ENCODE data around the gene KAT7.
A peak's percentile ranks its signal among the peaks of the same experiment; 100 is the strongest.

The KAT7 gene

DNA sequence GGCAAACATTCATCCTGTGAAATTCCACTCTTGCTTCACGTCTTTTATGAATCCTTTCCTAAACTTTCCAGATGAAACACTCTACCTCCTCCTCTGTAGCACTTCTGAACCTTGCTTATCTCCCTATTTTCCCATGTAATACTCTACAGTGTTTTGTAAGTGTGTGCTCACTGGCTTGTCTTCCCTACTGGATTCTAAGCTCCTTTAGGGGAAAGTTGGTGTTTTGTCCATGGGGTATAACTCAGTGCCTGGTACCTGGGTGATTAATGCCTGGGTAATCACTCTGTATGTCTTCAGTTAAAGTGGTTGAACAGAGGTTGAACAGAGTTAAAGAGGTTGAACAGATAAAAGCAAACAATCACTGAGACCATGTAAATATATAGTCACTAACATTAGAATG is 3.8 kb upstream of the KAT7 start:
- H3K27ac ChIP-seq (ENCODE audit: low read length) = no peak overlapping the region
- no peaks in the 10 kb centered on the region for H3K36me3 ChIP-seq (ENCODE audit: control insufficient read depth, low read depth, low read length)
- no peaks in the 10 kb centered on the region for H3K27me3 ChIP-seq (ENCODE audit: control insufficient read depth, insufficient read depth, low read length)
- no peak overlapping the region for H3K9ac ChIP-seq (ENCODE audit: low read length)
- peaks cover 12% of the 10 kb centered on the region for H3K4me1 ChIP-seq (ENCODE audit: control insufficient read depth, low read depth, low read length)
- H3K9me3 ChIP-seq (ENCODE audit: control insufficient read depth, low read depth, low read length) = no peaks in the 10 kb centered on the region
- H3K4me3 ChIP-seq (ENCODE audit: low read length) = no peak overlapping the region

DNA sequence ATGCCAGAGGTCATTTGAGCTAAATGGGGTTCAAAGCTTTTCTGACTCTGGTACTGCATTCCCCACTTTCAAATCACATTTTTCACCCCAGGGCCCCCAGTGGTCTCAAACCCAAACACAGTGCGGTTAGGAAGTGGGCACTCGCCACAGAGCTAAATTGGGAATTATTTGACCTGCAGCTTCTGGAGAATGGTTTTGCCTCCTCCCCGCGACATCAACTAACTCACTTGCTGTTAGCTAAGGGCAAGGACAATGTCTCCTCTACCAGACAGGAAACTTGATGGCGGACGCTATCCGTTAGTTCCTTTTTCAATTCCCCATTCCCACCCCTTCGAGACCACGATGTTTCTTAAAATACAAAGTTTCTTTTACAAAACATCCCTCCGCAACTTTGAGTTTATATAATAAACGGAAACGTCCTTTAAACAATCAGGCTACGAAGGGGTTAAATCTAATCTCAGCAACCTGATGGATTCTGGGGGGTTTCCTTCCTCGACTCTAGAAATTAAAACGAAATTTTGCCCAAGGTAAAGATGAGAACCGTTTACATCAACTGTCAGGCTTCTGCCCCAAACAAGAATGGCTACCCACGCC is 500 bp upstream of the KAT7 start:
- Histone ChIP-seq H3K9me3 (ENCODE audit: control insufficient read depth, low read depth, low read length) (no peaks in the 10 kb centered on the region), H3K4me3 (ENCODE audit: low read length) (peak overlapping the region; percentile 100), H3K4me1 (ENCODE audit: control insufficient read depth, low read depth, low read length) (peaks cover 14% of the 10 kb centered on the region)

DNA sequence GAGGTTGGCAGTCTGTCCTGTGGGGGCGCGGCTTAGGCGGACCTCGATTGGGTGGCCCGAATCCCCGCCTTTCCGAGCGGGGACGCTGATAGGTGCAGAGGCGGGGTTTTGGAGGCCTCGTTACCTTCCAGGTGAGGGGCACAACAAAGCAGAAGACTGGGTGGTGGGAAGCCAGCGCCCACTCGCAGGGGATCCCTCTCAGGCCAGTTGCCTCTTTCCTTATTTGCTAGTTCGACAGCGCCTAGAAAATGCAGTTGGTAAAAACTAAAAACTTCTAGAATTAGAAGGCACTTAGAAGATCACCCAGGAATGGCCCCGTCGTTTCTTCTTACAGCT is 730 bp downstream of the KAT7 start:
- peak overlapping the region; percentile 67 for H3K4me3 ChIP-seq (ENCODE audit: low read length)
- H3K9me3 ChIP-seq (ENCODE audit: control insufficient read depth, low read depth, low read length) = no peaks in the 10 kb centered on the region
- peaks cover 22% of the 10 kb centered on the region for H3K36me3 ChIP-seq (ENCODE audit: control insufficient read depth, low read depth, low read length)
- peak overlapping the region; percentile 59 for H3K9ac ChIP-seq (ENCODE audit: low read length)
- no peaks in the 10 kb centered on the region for H3K27me3 ChIP-seq (ENCODE audit: control insufficient read depth, insufficient read depth, low read length)
- H3K27ac ChIP-seq (ENCODE audit: low read length) = no peak overlapping the region
- H3K4me1 ChIP-seq (ENCODE audit: control insufficient read depth, low read depth, low read length) = peaks cover 14% of the 10 kb centered on the region

More for the DNA sequence above, 500 bp upstream of the KAT7 start:
- Histone ChIP-seq H3K9ac (ENCODE audit: low read length) (peak overlapping the region; percentile 100), H3K27ac (ENCODE audit: low read length) (peak overlapping the region; percentile 66), H3K27me3 (ENCODE audit: control insufficient read depth, insufficient read depth, low read length) (no peaks in the 10 kb centered on the region), H3K36me3 (ENCODE audit: control insufficient read depth, low read depth, low read length) (peaks cover 14% of the 10 kb centered on the region)

DNA sequence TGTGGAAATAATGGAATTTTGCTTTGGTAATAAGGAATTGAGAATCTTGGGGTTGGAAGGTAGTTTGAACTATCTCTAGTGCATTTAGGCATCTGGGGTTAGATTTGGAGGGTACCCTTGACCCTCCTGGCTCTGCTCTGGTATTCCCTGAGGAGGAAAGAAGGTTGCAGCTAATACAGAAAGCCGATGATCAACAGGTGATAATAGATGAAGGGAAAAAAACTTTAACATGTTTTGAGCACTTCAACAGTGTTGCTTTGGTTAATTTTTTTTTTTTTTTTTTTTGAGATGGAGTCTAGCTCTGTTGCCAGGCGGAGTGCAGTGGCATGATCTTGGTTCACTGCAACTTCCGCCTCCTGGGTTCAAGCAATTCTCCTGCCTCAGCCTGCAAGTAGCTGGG is 4.8 kb downstream of the KAT7 start:
- no peak overlapping the region for H3K4me3 ChIP-seq (ENCODE audit: low read length)
- peaks cover 6% of the 10 kb centered on the region for H3K4me1 ChIP-seq (ENCODE audit: control insufficient read depth, low read depth, low read length)
- H3K36me3 ChIP-seq (ENCODE audit: control insufficient read depth, low read depth, low read length) = peaks cover 52% of the 10 kb centered on the region
- no peak overlapping the region for H3K9ac ChIP-seq (ENCODE audit: low read length)
- H3K27me3 ChIP-seq (ENCODE audit: control insufficient read depth, insufficient read depth, low read length) = no peaks in the 10 kb centered on the region
- H3K9me3 ChIP-seq (ENCODE audit: control insufficient read depth, low read depth, low read length) = no peaks in the 10 kb centered on the region
- no peak overlapping the region for H3K27ac ChIP-seq (ENCODE audit: low read length)

DNA sequence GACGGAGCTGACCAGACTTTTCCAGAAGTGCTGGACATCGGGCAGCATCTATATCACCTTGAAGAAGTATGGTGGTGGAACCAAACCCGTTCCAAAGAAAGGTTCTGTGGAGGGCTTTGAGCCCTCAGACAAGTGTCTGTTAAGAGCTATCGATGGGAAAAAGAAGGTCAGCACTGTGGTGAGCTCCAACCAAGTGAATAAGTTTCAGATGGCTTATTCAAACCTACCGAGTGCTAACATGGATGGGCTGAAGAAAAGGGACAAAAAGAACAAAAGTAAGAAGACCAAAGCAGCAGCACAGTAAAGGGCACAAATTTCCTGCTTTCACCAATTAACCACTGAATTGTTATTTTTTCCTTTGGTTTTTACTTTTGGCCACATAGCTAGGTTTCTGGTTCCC is 6.9 kb downstream of the KAT7 start:
- no peaks in the 10 kb centered on the region for H3K9me3 ChIP-seq (ENCODE audit: control insufficient read depth, low read depth, low read length)
- H3K9ac ChIP-seq (ENCODE audit: low read length) = no peak overlapping the region
- no peaks in the 10 kb centered on the region for H3K4me1 ChIP-seq (ENCODE audit: control insufficient read depth, low read depth, low read length)
- no peak overlapping the region for H3K4me3 ChIP-seq (ENCODE audit: low read length)
- H3K27me3 ChIP-seq (ENCODE audit: control insufficient read depth, insufficient read depth, low read length) = no peaks in the 10 kb centered on the region
- H3K36me3 ChIP-seq (ENCODE audit: control insufficient read depth, low read depth, low read length) = peaks cover 69% of the 10 kb centered on the region
- no peak overlapping the region for H3K27ac ChIP-seq (ENCODE audit: low read length)

DNA sequence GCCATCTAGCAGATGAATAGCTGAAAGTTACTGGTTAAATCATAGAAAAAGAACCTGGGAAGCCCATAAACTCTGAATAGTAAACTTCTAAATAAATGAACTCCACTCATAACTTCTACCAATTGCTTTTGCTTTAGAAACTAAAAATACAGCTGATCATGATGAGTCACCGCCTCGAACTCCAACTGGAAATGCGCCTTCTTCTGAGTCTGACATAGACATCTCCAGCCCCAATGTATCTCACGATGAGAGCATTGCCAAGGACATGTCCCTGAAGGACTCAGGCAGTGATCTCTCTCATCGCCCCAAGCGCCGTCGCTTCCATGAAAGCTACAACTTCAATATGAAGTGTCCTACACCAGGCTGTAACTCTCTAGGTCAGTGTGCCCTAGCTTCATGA is 9.7 kb downstream of the KAT7 start:
- Histone ChIP-seq H3K9me3 (ENCODE audit: control insufficient read depth, low read depth, low read length) (no peaks in the 10 kb centered on the region), H3K27ac (ENCODE audit: low read length) (no peak overlapping the region), H3K9ac (ENCODE audit: low read length) (no peak overlapping the region), H3K4me3 (ENCODE audit: low read length) (no peak overlapping the region), H3K27me3 (ENCODE audit: control insufficient read depth, insufficient read depth, low read length) (no peaks in the 10 kb centered on the region), H3K4me1 (ENCODE audit: control insufficient read depth, low read depth, low read length) (no peaks in the 10 kb centered on the region), H3K36me3 (ENCODE audit: control insufficient read depth, low read depth, low read length) (peaks cover 60% of the 10 kb centered on the region)

DNA sequence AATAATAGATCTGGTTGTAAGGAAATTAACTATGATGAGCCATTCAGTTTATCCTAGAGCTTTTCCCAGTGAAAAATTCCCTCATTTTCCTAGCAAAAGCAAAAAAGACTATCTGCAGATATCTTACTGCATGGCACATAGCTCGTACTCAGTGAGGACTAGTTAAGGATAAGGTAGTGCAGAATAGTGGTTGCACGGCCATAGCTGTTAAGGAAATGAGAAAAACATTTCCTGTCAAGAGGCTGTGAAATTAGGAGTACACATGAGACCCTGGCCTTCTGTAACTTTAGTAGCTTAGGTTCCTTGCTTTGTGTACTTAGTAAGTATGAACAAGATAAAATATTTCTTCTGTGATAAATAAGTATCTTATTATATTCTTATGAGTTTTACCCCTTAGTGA is 10.3 kb downstream of the KAT7 start:
- H3K36me3 ChIP-seq (ENCODE audit: control insufficient read depth, low read depth, low read length) = peaks cover 58% of the 10 kb centered on the region
- no peak overlapping the region for H3K4me3 ChIP-seq (ENCODE audit: low read length)
- no peaks in the 10 kb centered on the region for H3K9me3 ChIP-seq (ENCODE audit: control insufficient read depth, low read depth, low read length)

DNA sequence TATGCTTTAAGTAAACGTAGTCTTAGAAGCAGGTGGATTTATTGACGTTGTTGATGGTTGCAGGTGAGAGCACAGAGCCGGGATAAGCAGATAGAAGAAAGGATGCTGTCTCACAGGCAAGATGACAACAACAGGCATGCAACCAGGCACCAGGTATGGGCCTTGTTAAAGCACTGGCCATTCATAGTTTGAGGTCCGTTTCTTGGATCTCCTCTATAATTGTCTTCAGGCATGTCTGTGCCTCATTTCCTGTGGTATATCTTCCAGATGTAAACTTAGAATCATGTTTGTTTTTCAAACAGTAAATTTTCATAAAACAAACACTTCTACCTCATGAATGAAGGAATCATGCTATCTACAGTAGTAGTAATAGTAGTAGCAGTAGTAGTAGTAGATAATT is 20.6 kb downstream of the KAT7 start:
- peaks cover 22% of the 10 kb centered on the region for H3K4me1 ChIP-seq (ENCODE audit: control insufficient read depth, low read depth, low read length)
- no peak overlapping the region for H3K27ac ChIP-seq (ENCODE audit: low read length)
- H3K9me3 ChIP-seq (ENCODE audit: control insufficient read depth, low read depth, low read length) = no peaks in the 10 kb centered on the region
- no peak overlapping the region for H3K4me3 ChIP-seq (ENCODE audit: low read length)
- no peak overlapping the region for H3K9ac ChIP-seq (ENCODE audit: low read length)
- peaks cover 58% of the 10 kb centered on the region for H3K36me3 ChIP-seq (ENCODE audit: control insufficient read depth, low read depth, low read length)
- no peaks in the 10 kb centered on the region for H3K27me3 ChIP-seq (ENCODE audit: control insufficient read depth, insufficient read depth, low read length)

More for the DNA sequence above, 10.3 kb downstream of the KAT7 start:
- Histone ChIP-seq H3K4me1 (ENCODE audit: control insufficient read depth, low read depth, low read length) (no peaks in the 10 kb centered on the region), H3K27ac (ENCODE audit: low read length) (no peak overlapping the region), H3K27me3 (ENCODE audit: control insufficient read depth, insufficient read depth, low read length) (no peaks in the 10 kb centered on the region), H3K9ac (ENCODE audit: low read length) (no peak overlapping the region)

DNA sequence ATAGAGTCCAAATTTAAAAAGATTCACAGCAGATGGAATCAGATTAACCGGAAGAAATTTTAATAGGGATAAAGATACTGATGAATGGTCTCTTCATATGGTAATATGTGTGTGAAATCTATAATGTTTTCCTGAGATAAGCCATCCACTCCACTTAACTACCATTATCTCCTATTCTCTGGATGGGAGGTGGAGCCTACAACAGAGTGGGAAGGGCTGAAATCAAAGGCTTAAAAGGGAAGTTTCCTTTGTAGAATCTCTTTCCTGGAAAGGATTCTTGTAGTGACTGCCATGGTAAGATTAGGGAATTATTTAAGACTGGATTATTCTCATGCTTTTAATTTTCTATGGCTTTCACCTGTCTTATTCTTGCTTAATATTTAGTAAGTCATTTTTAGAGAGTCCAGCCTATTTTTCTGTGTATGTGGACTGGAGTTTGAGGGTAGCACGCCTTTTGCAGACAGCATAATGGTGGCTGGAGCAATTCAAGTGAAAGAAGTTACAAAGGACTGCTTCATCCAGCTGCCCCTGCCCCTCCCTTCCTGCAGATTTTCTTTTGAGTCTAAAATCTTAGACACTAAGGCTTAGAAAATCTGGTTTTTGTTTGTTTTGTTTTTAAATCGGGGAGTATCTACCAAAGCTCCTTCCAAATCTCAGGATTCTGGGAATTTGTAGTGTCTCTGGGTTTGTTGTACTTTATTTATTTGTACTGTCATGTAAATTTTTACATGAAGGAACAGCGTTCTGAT is 26.5 kb downstream of the KAT7 start:
- H3K9me3 ChIP-seq (ENCODE audit: control insufficient read depth, low read depth, low read length) = no peaks in the 10 kb centered on the region
- peak overlapping the region; percentile 62 for H3K4me3 ChIP-seq (ENCODE audit: low read length)
- H3K9ac ChIP-seq (ENCODE audit: low read length) = peak overlapping the region; percentile 83
- H3K27me3 ChIP-seq (ENCODE audit: control insufficient read depth, insufficient read depth, low read length) = no peaks in the 10 kb centered on the region
- peaks cover 43% of the 10 kb centered on the region for H3K36me3 ChIP-seq (ENCODE audit: control insufficient read depth, low read depth, low read length)
- peak overlapping the region; percentile 95 for H3K27ac ChIP-seq (ENCODE audit: low read length)
- H3K4me1 ChIP-seq (ENCODE audit: control insufficient read depth, low read depth, low read length) = peaks cover 52% of the 10 kb centered on the region

DNA sequence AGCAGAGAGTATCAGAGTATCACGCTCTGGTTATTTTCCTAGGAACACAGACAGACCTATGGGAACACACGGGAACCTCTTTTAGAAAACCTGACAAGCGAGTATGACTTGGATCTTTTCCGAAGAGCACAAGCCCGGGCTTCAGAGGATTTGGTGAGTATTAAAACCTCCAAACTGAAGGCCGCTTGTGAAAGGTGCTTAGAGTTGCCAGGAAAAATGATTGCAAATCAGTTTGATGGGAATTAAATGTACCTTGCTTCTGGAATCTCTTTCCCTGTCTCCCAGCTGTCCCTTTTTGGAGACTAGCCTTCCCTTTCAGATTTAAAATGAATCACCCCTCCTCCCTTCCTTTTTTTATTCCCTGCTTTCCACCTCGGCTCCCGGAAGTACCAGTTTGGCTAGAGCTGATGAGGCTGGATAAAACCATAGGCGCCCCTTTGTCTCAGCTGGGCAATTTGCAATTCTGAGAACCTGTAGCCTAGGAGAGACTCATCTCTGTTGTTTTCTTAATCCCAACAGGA is 27.3 kb downstream of the KAT7 start:
- peaks cover 49% of the 10 kb centered on the region for H3K36me3 ChIP-seq (ENCODE audit: control insufficient read depth, low read depth, low read length)
- peak overlapping the region; percentile 83 for H3K9ac ChIP-seq (ENCODE audit: low read length)
- no peaks in the 10 kb centered on the region for H3K27me3 ChIP-seq (ENCODE audit: control insufficient read depth, insufficient read depth, low read length)
- H3K27ac ChIP-seq (ENCODE audit: low read length) = peak overlapping the region; percentile 95
- peak overlapping the region; percentile 62 for H3K4me3 ChIP-seq (ENCODE audit: low read length)
- H3K4me1 ChIP-seq (ENCODE audit: control insufficient read depth, low read depth, low read length) = peaks cover 57% of the 10 kb centered on the region
- H3K9me3 ChIP-seq (ENCODE audit: control insufficient read depth, low read depth, low read length) = no peaks in the 10 kb centered on the region

DNA sequence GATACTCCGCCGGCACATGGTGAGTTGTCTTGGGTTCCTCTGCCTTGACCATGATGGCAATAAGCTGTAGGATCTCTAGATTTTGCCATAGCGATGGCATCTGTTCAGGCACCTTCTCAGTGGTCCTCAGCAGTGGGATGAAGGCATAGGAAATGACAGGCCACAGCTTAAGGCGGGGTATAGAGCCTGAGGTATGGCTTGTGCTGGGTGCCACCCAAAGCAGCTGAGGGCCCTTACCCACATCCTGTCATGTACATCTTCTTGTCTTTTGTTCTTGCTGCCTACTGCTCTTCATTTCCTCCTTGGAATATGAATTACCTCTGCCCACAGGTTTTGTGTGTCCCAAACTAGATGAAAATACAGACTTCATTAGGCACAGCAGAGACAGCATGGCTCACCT is 29.5 kb downstream of the KAT7 start:
- H3K36me3 ChIP-seq (ENCODE audit: control insufficient read depth, low read depth, low read length) = peaks cover 61% of the 10 kb centered on the region
- H3K4me1 ChIP-seq (ENCODE audit: control insufficient read depth, low read depth, low read length) = peaks cover 57% of the 10 kb centered on the region
- H3K9me3 ChIP-seq (ENCODE audit: control insufficient read depth, low read depth, low read length) = no peaks in the 10 kb centered on the region
- H3K9ac ChIP-seq (ENCODE audit: low read length) = no peak overlapping the region
- no peaks in the 10 kb centered on the region for H3K27me3 ChIP-seq (ENCODE audit: control insufficient read depth, insufficient read depth, low read length)
- no peak overlapping the region for H3K4me3 ChIP-seq (ENCODE audit: low read length)
- no peak overlapping the region for H3K27ac ChIP-seq (ENCODE audit: low read length)

DNA sequence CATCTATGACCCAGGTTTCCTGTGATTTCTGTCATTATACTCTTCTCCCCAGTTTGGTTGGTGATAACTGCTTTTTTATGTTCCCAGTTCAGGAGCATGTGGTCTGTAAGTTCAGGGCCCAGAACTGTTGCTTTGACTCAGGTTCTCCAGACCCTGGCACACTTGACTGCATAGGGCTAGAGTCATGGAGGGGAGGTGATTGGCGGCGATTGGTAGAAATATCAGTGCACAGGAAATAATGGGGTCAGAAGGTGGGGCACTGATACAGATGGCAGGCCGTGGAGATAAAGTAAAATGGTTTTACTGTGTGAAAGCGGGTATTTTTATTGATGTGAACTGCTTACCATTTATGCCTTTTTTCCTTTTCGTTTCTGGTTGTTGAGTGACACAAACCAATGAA is 30.7 kb downstream of the KAT7 start:
- no peaks in the 10 kb centered on the region for H3K9me3 ChIP-seq (ENCODE audit: control insufficient read depth, low read depth, low read length)
- H3K27ac ChIP-seq (ENCODE audit: low read length) = no peak overlapping the region
- peaks cover 68% of the 10 kb centered on the region for H3K36me3 ChIP-seq (ENCODE audit: control insufficient read depth, low read depth, low read length)
- H3K27me3 ChIP-seq (ENCODE audit: control insufficient read depth, insufficient read depth, low read length) = no peaks in the 10 kb centered on the region
- peaks cover 46% of the 10 kb centered on the region for H3K4me1 ChIP-seq (ENCODE audit: control insufficient read depth, low read depth, low read length)
- no peak overlapping the region for H3K4me3 ChIP-seq (ENCODE audit: low read length)
- H3K9ac ChIP-seq (ENCODE audit: low read length) = no peak overlapping the region

Measured in iPS-18a (cell line).